T-helper 1 cell treated with Interleukin-12 subunit alpha and Interleukin-12 subunit beta and Interleukin-4 antibody, amounts not matched to agents 30 μg/mL and 1 μg/mL, for 36 hours (primary cell): Measurements from ENCODE around the gene KIF22.

ENCODE experiments used
- H3K27ac Mint-ChIP-seq: one replicate; pipeline ENCODE4 v1.8.0; 2021; ENCODE audit warnings: mild to moderate bottlenecking, mixed read lengths
- H3K27me3 Mint-ChIP-seq: one replicate; pipeline ENCODE4 v1.8.0; 2021; ENCODE audit warnings: low read depth, mixed read lengths
- H3K36me3 Mint-ChIP-seq: one replicate; pipeline ENCODE4 v1.8.0; 2021; ENCODE audit warnings: low read depth, mixed read lengths
- H3K4me1 Mint-ChIP-seq: one replicate; pipeline ENCODE4 v1.8.0; 2021; ENCODE audit warnings: low read depth, mixed read lengths
- H3K4me3 Mint-ChIP-seq: one replicate; pipeline ENCODE4 v1.8.0; 2021; ENCODE audit warnings: mild to moderate bottlenecking, moderate library complexity, mixed read lengths
- H3K9me3 Mint-ChIP-seq: one replicate; pipeline ENCODE4 v1.8.0; 2021; ENCODE audit warnings: mixed read lengths

Gene KIF22

GRCh38 chr16:29812754-29813643 lies 22.4 kb downstream of the KIF22 start:
- peak overlapping the region; percentile 91 for H3K4me3 Mint-ChIP-seq
- H3K9me3 Mint-ChIP-seq, result no peaks in the 10 kb centered on the region
- H3K4me1 Mint-ChIP-seq, result peaks cover 50% of the 10 kb centered on the region
- no peak overlapping the region for H3K27ac Mint-ChIP-seq
- H3K36me3 Mint-ChIP-seq, result peaks cover 25% of the 10 kb centered on the region
- peaks cover 11% of the 10 kb centered on the region for H3K27me3 Mint-ChIP-seq

GRCh38 chr16:29813644-29814562 lies 23.4 kb downstream of the KIF22 start:
- H3K9me3 Mint-ChIP-seq, result no peaks in the 10 kb centered on the region
- H3K36me3 Mint-ChIP-seq, result peaks cover 23% of the 10 kb centered on the region
- peaks cover 11% of the 10 kb centered on the region for H3K27me3 Mint-ChIP-seq
- H3K27ac Mint-ChIP-seq, result peak overlapping the region; percentile 45
- peaks cover 50% of the 10 kb centered on the region for H3K4me1 Mint-ChIP-seq
- H3K4me3 Mint-ChIP-seq, result peak overlapping the region; percentile 36

GRCh38 chr16:29814592-29814991 lies 24.0 kb downstream of the KIF22 start:
- peaks cover 53% of the 10 kb centered on the region for H3K4me1 Mint-ChIP-seq
- H3K27ac Mint-ChIP-seq, result peak overlapping the region; percentile 95
- H3K36me3 Mint-ChIP-seq, result peaks cover 26% of the 10 kb centered on the region
- peak overlapping the region; percentile 90 for H3K4me3 Mint-ChIP-seq
- H3K27me3 Mint-ChIP-seq, result peaks cover 11% of the 10 kb centered on the region
- no peaks in the 10 kb centered on the region for H3K9me3 Mint-ChIP-seq

GRCh38 chr16:29815032-29815721 lies 24.6 kb downstream of the KIF22 start:
- Mint-ChIP-seq H3K27me3 (peaks cover 11% of the 10 kb centered on the region), H3K27ac (peak overlapping the region; percentile 95), H3K36me3 (peaks cover 29% of the 10 kb centered on the region), H3K4me1 (peaks cover 55% of the 10 kb centered on the region), H3K4me3 (peak overlapping the region; percentile 90), H3K9me3 (no peaks in the 10 kb centered on the region)

GRCh38 chr16:29815793-29816693 lies 25.5 kb downstream of the KIF22 start, which contains the start of gene PAGR1:
PAGR1 (plus strand) TSS chr16:29816152; CDS start chr16:29816526, 374 bp downstream.
- H3K4me1 Mint-ChIP-seq, result peaks cover 47% of the 10 kb centered on the region
- H3K27ac Mint-ChIP-seq, result peak within 1 kb of the TSS; percentile 95
- H3K27me3 Mint-ChIP-seq, result peaks cover 11% of the 10 kb centered on the region
- H3K9me3 Mint-ChIP-seq, result no peaks in the 10 kb centered on the region
- peak within 1 kb of the TSS; percentile 90 for H3K4me3 Mint-ChIP-seq
- H3K36me3 Mint-ChIP-seq, result peaks cover 32% of the 10 kb centered on the region

- Mint-ChIP-seq H3K27ac (peak overlapping the region; percentile 95), H3K4me1 (peaks cover 45% of the 10 kb centered on the region), H3K36me3 (peaks cover 33% of the 10 kb centered on the region), H3K4me3 (peak overlapping the region; percentile 90), H3K27me3 (peaks cover 6% of the 10 kb centered on the region), H3K9me3 (no peaks in the 10 kb centered on the region)
These were observed 26.3 kb downstream of the KIF22 start for GRCh38 chr16:29816694-29817441.

- Mint-ChIP-seq H3K4me1 (peaks cover 52% of the 10 kb centered on the region), H3K9me3 (no peaks in the 10 kb centered on the region), H3K27me3 (no peaks in the 10 kb centered on the region), H3K4me3 (peak overlapping the region; percentile 98), H3K27ac (peak overlapping the region; percentile 64), H3K36me3 (peaks cover 33% of the 10 kb centered on the region)
These were observed 27.5 kb downstream of the KIF22 start for GRCh38 chr16:29818082-29818481.

- Mint-ChIP-seq H3K27ac (peak overlapping the region; percentile 92), H3K9me3 (no peaks in the 10 kb centered on the region), H3K4me1 (peaks cover 52% of the 10 kb centered on the region), H3K4me3 (peak overlapping the region; percentile 98), H3K36me3 (peaks cover 33% of the 10 kb centered on the region), H3K27me3 (no peaks in the 10 kb centered on the region)
These were observed 29.0 kb downstream of the KIF22 start for GRCh38 chr16:29819506-29819905.

GRCh38 chr16:29820271-29820701 lies 29.7 kb downstream of the KIF22 start, which contains the start of gene MVP:
MVP (plus strand) TSS chr16:29820462; CDS start chr16:29830550, 10,088 bp downstream.
- Mint-ChIP-seq H3K27ac (peak within 1 kb of the TSS; percentile 92), H3K4me3 (peak within 1 kb of the TSS; percentile 98)

GRCh38 chr16:29820730-29821642 lies 30.4 kb downstream of the KIF22 start:
- peaks cover 55% of the 10 kb centered on the region for H3K4me1 Mint-ChIP-seq
- peaks cover 38% of the 10 kb centered on the region for H3K36me3 Mint-ChIP-seq
- H3K27ac Mint-ChIP-seq, result peak overlapping the region; percentile 92
- peak overlapping the region; percentile 98 for H3K4me3 Mint-ChIP-seq
- no peaks in the 10 kb centered on the region for H3K9me3 Mint-ChIP-seq
- H3K27me3 Mint-ChIP-seq, result no peaks in the 10 kb centered on the region

More at GRCh38 chr16:29820271-29820701, 29.7 kb downstream of the KIF22 start, which contains the start of gene MVP:
- Mint-ChIP-seq H3K27me3 (no peaks in the 10 kb centered on the region), H3K4me1 (peaks cover 52% of the 10 kb centered on the region), H3K9me3 (no peaks in the 10 kb centered on the region), H3K36me3 (peaks cover 37% of the 10 kb centered on the region)

- H3K9me3 Mint-ChIP-seq, result no peaks in the 10 kb centered on the region
- peak overlapping the region; percentile 98 for H3K4me3 Mint-ChIP-seq
- no peaks in the 10 kb centered on the region for H3K27me3 Mint-ChIP-seq
- peak overlapping the region; percentile 92 for H3K27ac Mint-ChIP-seq
- H3K4me1 Mint-ChIP-seq, result peaks cover 59% of the 10 kb centered on the region
- peaks cover 36% of the 10 kb centered on the region for H3K36me3 Mint-ChIP-seq
These were observed 31.1 kb downstream of the KIF22 start for GRCh38 chr16:29821643-29822115.
